ENCODE measurements around the gene TDRD1. TPM values are rescaled to one million over a fixed set of nuclear protein-coding genes. Genes with fewer than 3 reads are reported as not detected.

Gene TDRD1
- total RNA-seq, 1 donor from 2014 or later: not detected

DNA sequence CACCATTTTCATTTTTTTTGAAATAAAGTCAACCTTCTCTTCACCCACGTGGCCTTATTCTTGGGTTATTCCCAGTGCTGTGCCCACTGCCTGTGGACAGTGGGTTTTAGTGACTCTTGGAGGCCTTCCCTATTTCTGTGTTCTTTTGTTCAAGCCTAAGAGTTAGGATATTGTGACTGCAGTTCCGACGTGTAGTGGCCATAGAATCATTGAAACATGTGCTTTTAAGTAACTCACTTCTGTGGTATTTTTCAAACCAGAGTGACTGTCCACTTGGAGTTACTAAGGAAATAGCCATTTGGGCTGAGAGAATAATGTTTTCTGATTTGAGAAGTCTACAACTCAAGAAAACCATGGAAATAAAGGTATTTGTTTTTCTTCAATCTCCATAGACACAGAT is 23.7 kb downstream of the TDRD1 start:
- TF ChIP-seq, protein P1, sequence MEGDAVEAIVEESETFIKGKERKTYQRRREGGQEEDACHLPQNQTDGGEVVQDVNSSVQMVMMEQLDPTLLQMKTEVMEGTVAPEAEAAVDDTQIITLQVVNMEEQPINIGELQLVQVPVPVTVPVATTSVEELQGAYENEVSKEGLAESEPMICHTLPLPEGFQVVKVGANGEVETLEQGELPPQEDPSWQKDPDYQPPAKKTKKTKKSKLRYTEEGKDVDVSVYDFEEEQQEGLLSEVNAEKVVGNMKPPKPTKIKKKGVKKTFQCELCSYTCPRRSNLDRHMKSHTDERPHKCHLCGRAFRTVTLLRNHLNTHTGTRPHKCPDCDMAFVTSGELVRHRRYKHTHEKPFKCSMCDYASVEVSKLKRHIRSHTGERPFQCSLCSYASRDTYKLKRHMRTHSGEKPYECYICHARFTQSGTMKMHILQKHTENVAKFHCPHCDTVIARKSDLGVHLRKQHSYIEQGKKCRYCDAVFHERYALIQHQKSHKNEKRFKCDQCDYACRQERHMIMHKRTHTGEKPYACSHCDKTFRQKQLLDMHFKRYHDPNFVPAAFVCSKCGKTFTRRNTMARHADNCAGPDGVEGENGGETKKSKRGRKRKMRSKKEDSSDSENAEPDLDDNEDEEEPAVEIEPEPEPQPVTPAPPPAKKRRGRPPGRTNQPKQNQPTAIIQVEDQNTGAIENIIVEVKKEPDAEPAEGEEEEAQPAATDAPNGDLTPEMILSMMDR (IDR thresholded peaks at IDR 0.05; ENCODE audit: unreplicated experiment): no peak
- no peaks in the 10 kb centered on the region for H3K9me3 Mint-ChIP-seq
- no peak for DNase-seq (ENCODE audit: low spot score in 2 of 2, unreplicated experiment in 2 of 2)
- no peaks in the 10 kb centered on the region for H3K36me3 Mint-ChIP-seq
- no peaks in the 10 kb centered on the region for H3K27me3 Mint-ChIP-seq (ENCODE audit: low read depth)
- no peak overlapping the region for H3K27ac Mint-ChIP-seq
- peaks cover 3% of the 10 kb centered on the region for H3K4me1 Mint-ChIP-seq
- H3K4me3 Mint-ChIP-seq: no peak overlapping the region

DNA sequence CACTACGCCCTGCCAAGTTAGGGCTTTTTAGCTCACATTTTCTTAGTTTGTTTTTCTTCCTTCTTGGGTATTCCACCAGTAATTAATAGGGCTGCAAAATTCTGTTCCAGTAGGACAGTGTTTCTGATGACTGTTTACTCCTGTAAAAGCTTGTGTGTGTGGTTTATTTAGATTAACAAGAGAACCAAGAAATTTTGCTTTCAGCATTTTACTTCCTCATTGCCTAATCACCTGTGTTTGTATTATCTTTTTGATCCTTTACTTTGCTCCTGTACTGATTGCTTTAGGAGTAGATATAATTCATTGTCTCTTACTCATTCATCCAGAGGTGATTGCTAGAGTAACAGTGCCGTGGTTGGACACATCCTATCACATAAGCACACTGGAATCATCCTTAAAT is 27.7 kb downstream of the TDRD1 start:
- DNase-seq (ENCODE audit: low spot score in 2 of 2, unreplicated experiment in 2 of 2): no peak
- no peak overlapping the region for H3K27ac Mint-ChIP-seq

DNA sequence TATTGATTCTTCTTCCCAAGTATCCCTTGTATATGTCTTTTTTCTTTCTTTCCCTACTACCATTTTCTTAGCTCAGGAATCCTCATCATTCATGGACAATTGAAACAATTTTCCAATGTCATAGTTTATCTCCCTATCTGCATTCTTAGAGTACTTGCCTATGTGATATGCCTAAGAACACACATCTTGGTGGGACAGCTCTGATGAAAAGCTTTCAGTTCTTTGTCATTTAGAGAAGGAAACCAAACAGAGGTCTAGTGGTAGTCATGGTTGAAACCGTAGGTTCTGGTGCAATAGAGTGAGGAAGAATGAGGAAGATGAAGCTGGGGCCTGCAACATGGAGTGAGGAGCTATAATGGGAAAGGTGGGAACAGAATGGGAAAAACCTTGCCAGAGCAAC is 28.2 kb downstream of the TDRD1 start:
- no peak for DNase-seq (ENCODE audit: low spot score in 2 of 2, unreplicated experiment in 2 of 2)
- H3K27me3 Mint-ChIP-seq (ENCODE audit: low read depth): no peaks in the 10 kb centered on the region
- no peak overlapping the region for H3K27ac Mint-ChIP-seq
- H3K36me3 Mint-ChIP-seq: no peaks in the 10 kb centered on the region
- H3K4me3 Mint-ChIP-seq: no peak overlapping the region
- TF ChIP-seq, protein P1 (IDR thresholded peaks at IDR 0.05; ENCODE audit: unreplicated experiment): no peak
- H3K9me3 Mint-ChIP-seq: no peaks in the 10 kb centered on the region
- no peaks in the 10 kb centered on the region for H3K4me1 Mint-ChIP-seq

More for the DNA sequence above, 27.7 kb downstream of the TDRD1 start:
- H3K36me3 Mint-ChIP-seq: no peaks in the 10 kb centered on the region
- TF ChIP-seq, protein P1 (IDR thresholded peaks at IDR 0.05; ENCODE audit: unreplicated experiment): no peak
- no peaks in the 10 kb centered on the region for H3K27me3 Mint-ChIP-seq (ENCODE audit: low read depth)
- H3K4me1 Mint-ChIP-seq: peaks cover 2% of the 10 kb centered on the region
- H3K4me3 Mint-ChIP-seq: no peak overlapping the region
- no peaks in the 10 kb centered on the region for H3K9me3 Mint-ChIP-seq

DNA sequence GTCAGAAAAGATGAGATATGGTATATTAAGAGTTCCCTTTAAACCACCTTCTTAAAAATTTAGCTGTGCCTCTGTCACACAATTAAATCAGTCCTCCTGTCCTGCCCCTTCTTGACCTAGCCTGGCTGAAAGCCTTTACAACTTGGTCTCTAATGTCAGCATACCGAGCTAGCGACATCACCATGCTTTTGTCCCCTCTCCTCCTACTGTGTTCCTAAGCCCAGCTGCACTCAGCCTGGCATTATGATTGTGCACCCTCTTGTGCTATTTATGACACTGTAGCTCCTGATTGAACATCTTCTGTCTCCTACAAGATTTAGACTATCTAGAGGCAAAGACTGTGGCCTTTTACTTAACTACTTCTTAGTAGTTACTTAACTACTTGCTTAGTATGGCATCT is 29.2 kb downstream of the TDRD1 start:
- Mint-ChIP-seq H3K9me3 (no peaks in the 10 kb centered on the region), H3K36me3 (no peaks in the 10 kb centered on the region), H3K4me1 (no peaks in the 10 kb centered on the region), H3K27me3 (ENCODE audit: low read depth) (no peaks in the 10 kb centered on the region), H3K4me3 (no peak overlapping the region), H3K27ac (no peak overlapping the region)
- no peak for DNase-seq (ENCODE audit: low spot score in 2 of 2, unreplicated experiment in 2 of 2)
- TF ChIP-seq, protein P1 (IDR thresholded peaks at IDR 0.05; ENCODE audit: unreplicated experiment): no peak

DNA sequence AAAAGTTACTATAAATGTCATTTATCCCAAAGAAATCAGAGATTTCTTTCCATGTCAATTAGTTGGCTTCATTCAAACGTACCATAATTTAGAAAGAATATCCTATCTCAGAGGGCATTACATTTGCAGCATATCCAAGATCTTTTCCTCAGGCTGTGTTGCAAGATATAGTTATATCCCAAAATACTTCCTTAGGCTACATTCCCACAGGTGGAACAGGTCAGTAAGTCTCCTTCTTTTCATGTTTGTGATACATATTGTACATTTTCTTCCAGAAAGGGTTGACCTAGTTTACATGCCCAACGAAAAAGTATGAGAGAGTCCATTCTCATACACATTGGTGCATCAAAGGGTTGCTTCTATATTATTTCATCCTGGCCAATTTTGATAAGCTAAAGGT is 33.0 kb downstream of the TDRD1 start:
- TF ChIP-seq, protein P1 (IDR thresholded peaks at IDR 0.05; ENCODE audit: unreplicated experiment): no peak

DNA sequence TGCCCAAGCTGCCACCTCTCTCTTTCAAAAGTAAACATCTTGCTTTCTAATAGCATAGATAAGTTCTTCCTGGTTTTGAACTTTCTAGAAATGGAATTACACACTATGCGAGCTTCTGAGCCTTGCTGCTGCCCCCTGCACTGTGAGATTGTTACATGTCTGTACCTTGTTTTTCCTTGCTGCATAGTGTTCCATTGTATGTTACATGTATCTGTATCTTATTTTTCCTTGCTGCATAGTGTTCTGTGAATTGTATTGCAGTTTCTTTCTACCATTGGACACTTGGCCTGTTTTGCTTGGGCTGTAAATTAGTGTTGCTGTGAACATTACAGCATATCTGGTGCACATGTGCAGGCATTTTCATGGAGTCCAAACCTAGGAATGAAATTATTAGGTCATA is 35.9 kb downstream of the TDRD1 start:
- no peak overlapping the region for H3K27ac Mint-ChIP-seq
- no peaks in the 10 kb centered on the region for H3K36me3 Mint-ChIP-seq
- no peaks in the 10 kb centered on the region for H3K4me1 Mint-ChIP-seq
- no peak overlapping the region for H3K4me3 Mint-ChIP-seq
- peaks cover 6% of the 10 kb centered on the region for H3K9me3 Mint-ChIP-seq
- DNase-seq (ENCODE audit: low spot score in 2 of 2, unreplicated experiment in 2 of 2): no peak
- TF ChIP-seq, protein P1 (IDR thresholded peaks at IDR 0.05; ENCODE audit: unreplicated experiment): no peak
- peaks cover 4% of the 10 kb centered on the region for H3K27me3 Mint-ChIP-seq (ENCODE audit: low read depth)

More for the DNA sequence above, 33.0 kb downstream of the TDRD1 start:
- Mint-ChIP-seq H3K4me3 (no peak overlapping the region), H3K27ac (no peak overlapping the region), H3K9me3 (peaks cover 6% of the 10 kb centered on the region), H3K36me3 (no peaks in the 10 kb centered on the region), H3K27me3 (ENCODE audit: low read depth) (no peaks in the 10 kb centered on the region), H3K4me1 (no peaks in the 10 kb centered on the region)
- no peak for DNase-seq (ENCODE audit: low spot score in 2 of 2, unreplicated experiment in 2 of 2)
